DMS114 treated with DMSO at 0.1 percent for 48 hours (cell line): Measurements from ENCODE around the gene XBP1.
"Not testable (repeated sequence)": the region's sequence is repeated elsewhere in the genome, so short reads cannot be mapped to it uniquely, and the experiment has no call there.

Experiments used
- DNase-seq: peaks from one replicate; lab custom pipeline; 2025; ENCODE audit not compliant: unreplicated experiment; lab: John Stamatoyannopoulos, UW

Gene XBP1

DNA sequence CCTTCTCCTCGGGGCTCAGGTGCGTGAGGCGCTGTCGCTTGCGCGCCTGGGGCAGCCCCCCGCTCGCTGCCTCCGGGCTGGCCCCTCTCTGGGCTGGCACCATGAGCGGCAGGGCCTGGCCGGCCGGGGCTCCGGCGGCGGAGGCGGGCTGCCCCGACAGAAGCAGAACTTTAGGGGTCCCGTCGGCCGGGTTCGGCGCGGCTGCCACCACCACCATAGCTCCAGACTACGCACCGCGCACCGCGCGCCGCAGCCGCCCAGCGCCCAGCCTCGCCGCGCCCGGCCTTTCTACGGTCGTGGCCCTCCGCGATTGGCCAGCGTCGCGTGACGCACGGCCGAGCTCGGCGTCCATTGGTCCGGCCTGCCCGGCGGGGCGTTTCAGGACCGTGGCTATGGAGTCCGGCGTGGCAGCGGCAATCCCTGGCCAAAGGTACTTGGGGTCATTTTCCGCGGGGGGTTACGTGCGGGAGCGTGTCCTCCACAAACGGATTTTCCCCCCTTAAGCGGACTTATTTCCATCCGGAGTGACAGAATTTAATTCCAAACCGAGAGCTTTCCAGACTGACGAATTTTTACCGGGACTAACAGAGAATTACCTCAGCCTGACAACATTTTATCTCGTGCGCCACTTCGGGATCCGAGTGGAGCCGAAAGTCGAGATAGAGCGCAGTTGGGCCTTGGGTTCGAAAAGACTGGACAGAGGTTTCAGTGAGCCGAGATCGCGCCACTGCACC is at the start of gene XBP1:
XBP1 (minus strand) TSS at position 262 of the 734 bp plus-strand sequence.
- DNase-seq = peak; percentile 78

DNA sequence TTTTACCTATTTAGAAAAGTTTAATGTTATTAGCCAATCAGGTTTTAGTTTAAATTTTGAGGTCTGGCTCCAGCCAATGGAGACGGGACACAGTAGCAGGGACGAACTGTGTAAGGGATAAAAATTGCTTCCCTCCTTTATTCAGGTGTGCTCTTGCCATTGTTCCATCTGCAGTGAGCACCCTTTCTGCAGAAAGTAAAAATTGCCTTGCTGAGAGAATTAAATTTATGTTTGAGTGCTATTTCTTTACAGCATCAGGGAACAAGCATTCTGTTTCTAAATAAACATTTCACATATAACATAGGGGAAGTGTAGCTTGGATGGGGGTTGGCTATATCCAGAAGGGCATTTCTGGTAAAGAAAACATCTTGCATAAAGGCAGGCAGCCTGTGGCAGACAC is 46.6 kb upstream of the XBP1 start:
- DNase-seq = no peak

DNA sequence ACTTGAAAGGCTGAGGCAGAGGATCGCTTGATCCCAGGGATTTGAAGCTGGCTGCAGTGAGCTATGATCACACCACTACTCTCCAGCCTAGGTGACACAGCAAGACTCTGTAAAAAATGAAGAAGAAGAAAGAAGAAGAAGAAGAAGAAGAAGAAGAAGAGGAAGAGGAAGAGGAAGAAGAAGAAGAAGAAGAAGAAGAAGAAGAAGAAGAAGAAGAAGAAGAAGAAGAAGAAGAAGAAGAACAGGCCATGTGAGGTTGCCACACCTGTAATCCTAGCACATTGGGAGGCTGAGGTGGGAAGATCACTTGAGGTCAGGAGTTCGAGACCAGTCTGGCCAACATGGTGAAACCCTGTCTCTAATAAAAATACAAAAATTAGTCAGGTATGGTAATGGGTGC is 43.9 kb upstream of the XBP1 start:
- not testable (repeated sequence) for DNase-seq

DNA sequence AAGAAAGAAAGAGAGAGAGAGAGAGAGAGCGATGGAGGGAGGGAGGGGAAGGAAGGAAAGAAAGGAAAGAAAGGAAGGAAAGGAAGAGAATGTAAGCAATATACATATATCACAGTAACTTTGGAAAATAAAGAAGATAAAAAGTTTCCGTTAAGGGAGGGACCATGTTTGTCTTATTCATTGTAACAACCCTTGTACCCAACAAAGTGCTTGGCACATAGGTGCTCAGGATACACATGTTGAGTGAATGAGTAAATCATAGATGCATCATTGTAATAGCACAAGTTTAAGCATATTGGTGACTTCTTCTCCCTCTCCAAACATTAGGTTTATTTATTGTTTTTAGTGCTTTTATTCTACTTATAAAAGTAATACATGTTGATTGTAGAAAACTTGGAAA is 43.3 kb upstream of the XBP1 start:
- DNase-seq = no peak

DNA sequence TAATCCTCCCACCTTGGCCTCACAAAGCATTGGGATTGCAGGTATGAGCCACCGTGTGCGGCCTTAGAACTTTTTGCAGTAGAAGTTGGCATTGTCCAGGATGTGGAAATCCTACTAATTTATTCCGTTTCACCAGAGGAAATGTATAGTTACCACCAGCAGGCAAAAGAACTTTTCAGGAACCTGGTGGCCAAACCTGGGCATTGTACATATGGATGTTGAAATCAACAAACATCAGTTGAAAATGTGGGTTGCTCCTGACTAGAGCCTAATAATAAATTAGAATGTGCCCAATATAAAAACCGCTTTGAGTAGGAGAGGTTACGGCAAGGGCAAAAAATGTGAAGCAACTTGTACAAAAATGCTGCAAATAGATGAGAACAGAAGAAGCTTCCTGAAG is 40.7 kb upstream of the XBP1 start:
- no peak for DNase-seq

DNA sequence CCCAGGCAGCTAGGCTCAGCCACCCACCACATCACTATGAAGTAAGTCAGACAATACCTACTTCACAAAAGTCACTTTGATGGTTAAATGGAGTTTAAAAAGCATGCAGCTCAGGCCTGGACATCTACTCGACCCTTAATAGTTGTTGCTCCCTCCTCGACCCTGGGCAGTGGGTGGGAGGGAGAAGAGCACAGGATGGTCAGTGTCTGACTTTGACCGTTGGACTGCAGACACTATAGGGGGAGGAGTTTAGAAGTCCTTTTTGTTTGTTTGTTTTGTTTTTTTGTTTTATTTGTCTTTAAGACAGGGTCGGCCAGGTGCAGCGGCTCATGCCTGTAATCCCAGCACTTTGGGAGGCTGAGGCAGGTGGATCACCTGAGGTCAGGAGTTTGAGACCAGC is 38.6 kb upstream of the XBP1 start:
- no peak for DNase-seq

DNA sequence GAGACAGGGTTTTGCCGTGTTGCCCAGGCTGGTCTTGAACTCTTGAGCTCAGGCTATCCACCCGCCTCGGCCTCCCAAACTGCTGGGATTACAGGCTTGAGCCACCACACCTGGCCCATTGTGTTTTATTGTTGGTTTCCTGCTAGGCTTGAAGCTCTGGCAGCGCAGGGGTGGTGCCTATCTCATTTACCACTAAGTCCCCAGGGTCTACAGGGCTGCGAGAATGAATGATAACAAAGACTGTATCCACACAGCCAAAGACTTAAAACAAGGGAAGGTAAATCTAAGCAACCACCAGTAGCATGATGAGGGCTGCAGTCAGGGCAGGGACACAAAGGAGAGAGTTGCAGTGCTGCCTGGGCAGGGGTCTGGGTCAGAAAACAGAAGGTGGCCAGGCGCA is 37.3 kb upstream of the XBP1 start:
- no peak for DNase-seq

DNA sequence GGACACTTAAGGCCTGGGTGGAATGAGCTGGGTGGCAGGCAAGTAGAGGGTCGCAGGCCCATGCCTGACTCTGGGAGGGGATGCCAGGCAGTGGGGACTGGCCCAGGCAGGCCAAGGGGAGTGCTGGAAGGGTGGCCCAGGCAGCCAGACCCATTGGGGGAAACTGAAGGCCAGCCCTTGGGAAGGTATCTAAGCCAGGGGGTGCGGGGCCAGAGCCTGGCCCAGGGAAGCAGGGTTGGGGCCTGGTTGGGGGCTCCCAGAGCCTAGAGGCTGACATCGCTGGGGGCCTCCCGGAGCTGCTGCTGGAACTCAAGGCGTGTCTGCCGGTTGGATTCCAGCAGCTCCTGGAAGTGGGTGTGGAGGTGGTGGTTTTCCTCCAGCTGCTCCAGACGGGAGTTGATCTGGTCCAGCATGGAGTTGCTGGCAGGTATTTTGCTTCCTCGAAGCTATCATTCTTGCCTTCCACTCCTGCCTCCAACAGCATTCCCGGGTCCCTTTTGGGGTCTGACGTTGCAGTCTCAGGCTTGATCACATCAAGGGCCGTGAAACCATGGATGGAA is 35.3 kb upstream of the XBP1 start:
- DNase-seq = no peak

DNA sequence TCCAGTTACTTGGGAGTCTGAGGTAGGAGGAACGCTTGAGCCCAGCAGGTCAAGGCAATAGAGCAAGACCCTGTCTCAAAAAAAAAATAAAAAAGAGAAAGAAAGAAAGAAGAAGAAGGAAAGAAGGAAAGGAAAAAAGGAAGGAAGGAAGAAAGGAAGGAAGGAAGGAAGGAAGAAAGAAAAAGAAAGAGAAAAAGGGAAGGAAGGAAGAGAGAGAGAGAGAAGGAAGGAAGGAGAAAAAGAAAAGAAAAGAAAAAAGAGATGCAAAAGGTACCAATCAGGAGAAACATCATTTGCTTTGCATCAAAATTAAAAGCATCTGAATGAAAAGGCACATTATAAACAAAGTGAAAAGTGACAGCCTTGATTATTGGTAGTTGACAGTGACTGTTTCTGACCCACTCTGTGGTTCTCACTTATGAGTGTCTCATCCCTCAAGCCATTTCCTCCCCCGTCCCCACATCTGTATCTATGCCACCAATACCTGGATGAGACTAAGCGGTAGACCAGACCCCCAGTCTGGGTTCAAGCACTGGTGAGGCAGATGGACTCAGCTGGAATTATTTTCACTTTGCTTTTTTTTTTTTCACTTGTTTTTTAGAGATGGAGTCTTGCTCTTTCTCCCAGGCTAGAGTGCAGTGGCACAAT is 33.0 kb upstream of the XBP1 start:
- DNase-seq = no peak

DNA sequence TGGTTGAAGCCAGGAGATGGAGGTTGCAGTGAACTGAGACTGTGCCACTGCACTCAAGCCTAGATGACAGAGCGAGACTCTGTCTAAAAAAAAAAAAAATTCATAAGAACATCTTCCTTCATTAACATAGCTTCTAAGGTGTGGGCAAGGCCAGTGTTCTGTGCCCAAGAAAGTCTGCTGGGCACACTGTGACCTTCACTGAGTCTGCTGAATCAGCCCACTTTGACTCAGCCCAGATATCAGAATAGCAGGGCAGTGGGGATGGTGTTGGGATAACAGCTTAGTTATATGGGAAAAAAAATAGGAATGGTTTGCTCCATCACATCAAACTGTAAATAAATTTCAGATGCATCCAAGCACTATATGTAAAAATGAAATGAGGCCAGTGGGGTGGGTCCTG is 32.4 kb upstream of the XBP1 start:
- DNase-seq = no peak

DNA sequence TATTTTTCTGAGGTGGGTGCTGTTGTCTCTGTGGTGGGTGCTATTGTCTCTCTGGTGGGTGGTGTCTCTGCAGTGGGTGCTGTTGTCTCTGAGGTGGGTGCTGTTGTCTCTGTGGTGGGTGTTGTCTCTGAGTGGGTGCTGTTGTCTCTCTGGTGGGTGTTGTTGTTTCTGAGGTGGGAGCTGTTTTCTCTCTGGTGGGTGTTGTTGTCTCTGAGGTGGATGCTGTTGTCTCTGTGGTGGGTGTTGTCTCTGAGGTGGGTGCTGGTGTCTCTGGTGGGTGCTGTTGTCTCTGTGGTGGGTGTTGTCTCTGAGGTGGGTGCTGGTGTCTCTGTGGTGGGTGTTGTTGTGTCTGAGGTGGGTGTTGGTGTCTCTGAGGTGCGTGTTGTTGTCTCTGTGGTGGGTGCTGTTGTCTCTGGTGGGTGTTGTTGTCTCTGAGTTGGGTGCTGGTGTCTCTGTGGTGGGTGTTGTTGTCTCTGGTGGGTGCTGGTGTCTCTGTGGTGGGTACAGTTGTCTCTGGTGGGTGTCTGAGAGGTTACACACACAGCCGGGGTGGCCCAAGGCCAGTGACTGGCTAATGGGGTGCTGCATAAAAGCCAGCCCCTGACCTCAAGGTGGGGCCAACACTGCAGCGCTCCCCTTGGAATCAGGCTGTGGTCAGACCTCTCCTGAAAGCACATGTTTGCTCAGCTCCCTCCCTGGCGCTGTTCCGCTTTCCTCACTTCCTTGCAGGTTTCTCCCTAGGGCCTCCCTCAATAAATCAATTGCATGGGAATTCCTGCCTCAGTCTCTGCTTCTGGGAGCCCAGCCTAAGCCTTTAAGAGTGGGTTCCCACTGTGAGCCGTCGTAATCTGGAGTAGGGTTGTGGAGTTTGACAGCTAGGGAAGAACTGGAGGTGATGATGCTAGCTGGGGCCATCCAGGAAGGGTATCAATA is 31.0 kb upstream of the XBP1 start:
- DNase-seq = no peak

DNA sequence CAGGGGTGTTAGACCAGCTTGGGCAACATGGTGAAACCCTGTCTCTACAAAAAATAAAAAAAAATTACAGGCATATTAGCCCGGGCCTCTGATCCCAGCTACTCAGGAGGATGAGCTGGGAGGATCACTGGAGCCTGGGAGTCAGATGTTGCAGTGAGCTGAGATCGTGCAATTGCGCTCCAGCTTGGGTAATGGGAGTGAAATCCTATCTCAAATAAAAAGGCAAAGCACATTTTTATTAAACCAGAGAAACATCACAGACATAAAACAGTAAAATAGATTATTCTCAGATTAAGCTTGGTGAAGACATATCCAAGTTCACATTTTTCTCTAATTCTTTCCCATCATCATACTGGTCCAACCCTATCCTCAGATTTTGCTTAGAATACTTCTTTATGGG is 30.1 kb upstream of the XBP1 start:
- DNase-seq = no peak

DNA sequence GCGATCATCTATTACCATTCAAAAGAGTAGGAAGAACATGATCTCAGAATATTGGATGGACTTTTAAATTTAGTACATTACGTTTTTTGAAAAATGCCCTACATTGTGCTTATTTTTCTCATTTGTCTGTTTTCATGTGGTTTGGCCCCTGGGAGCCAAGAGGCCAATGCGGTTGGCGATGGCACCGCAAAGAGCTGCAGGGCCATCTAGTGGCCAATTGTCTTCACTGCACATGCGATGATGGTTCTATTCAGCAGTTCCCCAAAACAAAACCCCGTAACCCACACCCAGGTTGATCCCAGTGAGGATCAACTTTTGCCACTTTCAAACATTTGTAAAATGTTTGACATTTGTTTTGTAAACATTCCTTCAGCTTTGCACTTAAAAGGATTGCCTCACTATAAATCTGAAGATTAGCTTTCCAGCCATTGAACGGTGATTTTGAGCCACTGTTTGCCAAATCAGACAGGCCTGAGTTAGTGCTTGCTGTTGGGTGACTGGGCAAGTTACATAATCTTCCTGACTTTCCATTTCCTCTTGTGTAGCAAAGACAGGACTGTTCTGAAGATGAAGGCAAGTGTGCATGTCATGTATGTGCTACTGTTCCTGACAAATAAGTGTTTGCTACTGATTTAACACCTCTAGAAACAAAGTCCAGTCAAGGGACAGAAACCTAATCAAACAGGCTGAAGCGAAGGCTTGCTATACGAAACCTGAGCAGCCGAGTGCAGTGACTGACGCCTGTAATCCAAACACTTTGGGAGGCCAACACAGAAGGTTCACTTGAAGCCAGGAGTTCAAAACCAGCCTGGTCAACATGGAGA is 29.2 kb upstream of the XBP1 start:
- DNase-seq = peak; percentile 31

DNA sequence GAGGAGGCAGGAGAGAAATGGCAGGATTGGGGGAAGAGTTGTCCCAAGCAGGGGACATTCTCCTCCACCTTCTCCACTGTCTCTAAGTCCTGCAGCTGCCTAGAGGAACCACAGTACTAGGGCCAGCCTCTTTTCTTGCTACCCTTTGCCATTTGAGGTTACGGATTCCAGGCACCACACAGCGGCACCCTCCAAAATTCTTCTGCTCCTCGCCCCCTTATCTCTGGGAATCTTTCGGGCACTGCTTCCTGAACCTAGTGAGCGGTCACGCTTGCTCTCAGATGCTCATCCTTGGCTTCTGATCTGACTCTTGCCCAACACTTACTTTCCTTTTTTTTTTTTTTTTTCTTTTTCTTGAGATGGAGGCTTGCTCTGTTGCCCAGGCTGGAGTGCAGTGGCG is 26.6 kb upstream of the XBP1 start:
- no peak for DNase-seq

DNA sequence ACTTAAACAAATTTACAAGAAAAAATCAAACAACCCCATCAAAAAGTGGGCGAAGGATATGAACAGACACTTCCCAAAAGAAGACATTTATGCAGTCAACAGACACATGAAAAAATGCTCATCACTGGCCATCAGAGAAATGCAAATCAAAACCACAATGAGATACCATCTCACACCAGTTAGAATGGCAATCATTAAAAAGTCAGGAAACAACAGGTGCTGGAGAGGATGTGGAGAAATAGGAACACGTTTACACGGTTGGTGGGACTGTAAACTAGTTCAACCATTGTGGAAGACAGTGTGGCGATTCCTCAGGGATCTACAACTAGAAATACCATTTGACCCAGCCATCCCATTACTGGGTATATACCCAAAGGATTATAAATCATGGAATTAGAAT is 26.1 kb upstream of the XBP1 start:
- DNase-seq = not testable (repeated sequence)

DNA sequence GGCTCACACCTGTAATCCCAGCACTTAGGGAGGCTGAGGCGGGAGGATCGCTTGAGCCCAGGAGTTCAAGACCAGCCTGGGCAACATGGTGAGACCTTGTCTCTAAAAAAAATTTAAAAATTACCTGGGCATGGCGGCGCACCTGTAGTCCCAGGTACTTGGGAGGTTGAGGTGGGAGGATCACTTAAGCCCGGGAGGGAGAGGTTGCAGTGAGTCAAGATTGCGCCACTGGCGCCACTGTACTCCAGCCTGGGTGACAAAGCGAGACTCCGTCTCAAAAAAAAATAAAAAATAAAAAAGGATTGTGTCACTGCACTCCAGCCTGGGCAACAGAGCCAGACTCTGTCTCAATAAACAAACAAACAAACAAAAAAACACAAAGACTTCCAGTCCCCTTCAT is 24.1 kb upstream of the XBP1 start:
- DNase-seq = not testable (repeated sequence)

DNA sequence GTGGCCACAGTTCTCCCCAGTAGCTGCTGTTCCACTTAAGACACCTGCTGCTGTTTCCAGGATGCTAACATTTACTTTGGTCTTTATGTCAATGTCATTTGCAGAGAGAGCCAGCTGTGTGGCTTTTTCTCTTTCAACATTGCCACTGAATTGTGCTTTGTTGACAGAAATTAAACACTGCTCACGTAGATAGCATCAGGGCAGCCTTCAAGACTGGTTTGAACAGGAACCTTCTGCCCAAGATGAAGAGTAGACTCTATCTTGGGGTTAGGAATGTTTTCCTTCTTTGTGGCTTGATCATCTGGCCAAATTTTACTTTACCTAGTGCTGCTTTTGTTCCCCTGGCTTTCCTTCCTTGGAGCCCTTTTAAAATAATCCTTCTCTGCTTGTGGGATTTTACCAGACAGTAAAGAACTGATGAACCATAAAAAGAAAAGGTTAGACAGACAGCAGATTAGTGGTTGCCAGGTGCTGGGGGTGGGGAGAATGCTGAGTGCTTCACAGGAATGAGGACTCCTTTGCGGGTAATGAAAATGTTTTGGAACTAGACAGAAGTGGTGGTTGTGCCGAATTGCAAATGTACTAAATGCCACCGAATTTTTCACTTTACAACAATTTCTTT is 22.7 kb upstream of the XBP1 start:
- DNase-seq = no peak

DNA sequence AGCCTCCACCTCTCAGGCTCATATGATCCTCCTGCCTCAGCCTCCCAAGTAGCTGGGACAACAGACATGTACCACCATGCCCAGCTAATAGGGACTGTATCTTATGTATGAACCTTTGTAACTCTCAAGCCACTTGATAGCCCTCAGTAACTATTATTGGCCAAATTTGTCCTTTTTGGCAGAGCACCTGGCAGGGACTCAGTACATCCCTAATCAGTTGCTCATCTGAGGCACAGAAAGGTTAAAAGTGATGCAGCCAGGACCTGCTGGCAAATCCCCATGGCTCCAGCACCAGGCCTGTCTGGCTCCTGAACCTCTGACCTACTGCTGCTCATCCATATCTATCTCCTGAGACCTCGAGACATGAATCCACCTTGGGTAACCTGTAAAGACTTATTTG is 21.1 kb upstream of the XBP1 start:
- DNase-seq = no peak

DNA sequence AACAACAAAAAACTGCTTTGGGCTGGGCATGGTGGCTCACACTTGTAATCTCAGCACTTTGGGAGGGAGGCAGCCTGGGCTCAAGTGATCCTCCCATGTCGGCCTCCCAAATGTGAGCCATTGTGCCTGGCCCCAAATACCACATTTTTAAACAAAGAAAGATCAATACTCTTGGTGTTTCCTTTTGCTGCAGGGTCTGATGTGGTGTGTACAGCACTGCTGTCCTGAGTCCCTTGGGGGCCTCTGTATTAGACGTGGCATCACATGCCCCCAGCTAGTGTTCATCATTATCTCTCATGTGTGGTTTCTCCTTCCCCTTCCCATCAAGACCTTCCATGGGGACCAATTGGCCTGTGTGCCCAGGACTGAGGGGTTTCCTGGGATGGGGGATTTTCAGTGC is 20.5 kb upstream of the XBP1 start:
- DNase-seq = no peak
